Fibroblast of skin of scalp (primary cell): Measurements from ENCODE around the gene SOCS1. TPM values are rescaled to one million over a fixed set of nuclear protein-coding genes. Genes with fewer than 3 reads are reported as not detected.
"Not testable (repeated sequence)": the region's sequence is repeated elsewhere in the genome, so short reads cannot be mapped to it uniquely, and the experiment has no call there.

ENCODE experiments used
- DNase-seq: peaks from one replicate; pipeline ENCODE4 v3.0.0-alpha.2; 2013
- polyA plus RNA-seq, 2 experiments: library from polyadenylated mRNA; unstranded; fragments of 120-200 nt; gene quantifications; one replicate each; pipeline ENCODE4 v1.2.1, GENCODE V29; 2013; ENCODE audit not compliant: insufficient read length in 2 of 2

The SOCS1 gene, protein sequence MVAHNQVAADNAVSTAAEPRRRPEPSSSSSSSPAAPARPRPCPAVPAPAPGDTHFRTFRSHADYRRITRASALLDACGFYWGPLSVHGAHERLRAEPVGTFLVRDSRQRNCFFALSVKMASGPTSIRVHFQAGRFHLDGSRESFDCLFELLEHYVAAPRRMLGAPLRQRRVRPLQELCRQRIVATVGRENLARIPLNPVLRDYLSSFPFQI
- polyA plus RNA-seq (2013, experiment 1 of 2; ENCODE audit: insufficient read length), result 2.4 TPM
- 2.2 TPM for polyA plus RNA-seq (2013, experiment 2 of 2; ENCODE audit: insufficient read length)

DNA sequence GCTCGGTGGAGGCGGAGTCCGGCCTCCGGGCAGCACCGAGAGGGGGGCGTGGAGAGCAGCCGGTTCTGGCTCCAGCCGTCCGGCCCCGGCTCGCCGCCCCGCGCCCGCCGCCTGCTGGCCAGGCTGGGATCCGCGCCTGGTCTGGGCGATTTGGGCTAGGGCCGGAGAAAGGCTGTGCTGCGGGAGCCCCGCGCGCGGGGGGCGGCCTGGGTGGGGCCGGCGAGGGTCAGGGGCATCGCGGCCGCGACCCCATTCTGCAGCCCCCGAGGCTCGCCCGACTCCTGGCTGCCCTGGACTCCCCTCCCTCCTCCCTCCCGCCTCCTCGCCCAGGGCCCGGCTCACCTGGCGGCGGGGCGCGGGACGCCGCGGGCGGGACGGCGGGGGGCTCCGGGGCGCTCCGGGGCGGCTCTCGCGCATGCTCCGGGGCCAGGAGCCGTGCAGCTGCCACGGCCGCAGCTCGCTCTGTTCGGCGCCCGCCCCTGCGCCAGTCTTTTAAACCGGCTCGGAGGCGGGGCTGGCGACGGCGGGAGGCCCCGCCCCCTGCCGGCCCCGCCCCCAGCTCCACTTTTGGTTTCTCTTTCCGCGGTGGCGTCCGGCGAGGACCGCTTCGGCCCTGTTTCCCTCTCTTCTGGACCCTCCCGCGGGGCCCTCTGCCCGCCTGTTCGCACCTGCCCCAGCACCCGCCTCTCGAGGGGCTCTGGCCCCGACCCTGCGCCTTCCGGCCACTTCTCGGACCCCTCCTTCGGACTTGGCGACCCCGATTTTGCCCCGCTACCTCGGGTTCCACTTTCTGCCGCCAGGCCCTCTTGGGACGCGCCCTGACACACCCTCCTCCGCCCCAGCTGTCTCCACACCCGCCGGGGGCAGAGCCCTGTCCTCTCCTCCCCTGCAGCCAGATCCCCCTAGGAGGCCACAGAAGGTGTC is at the start of gene SOCS1:
Gene SOCS1, minus strand, starts transcription at position 468 of the 924 bp plus-strand sequence. CDS start 726 bp downstream, outside the sequence.
- peak; percentile 87 for DNase-seq

DNA sequence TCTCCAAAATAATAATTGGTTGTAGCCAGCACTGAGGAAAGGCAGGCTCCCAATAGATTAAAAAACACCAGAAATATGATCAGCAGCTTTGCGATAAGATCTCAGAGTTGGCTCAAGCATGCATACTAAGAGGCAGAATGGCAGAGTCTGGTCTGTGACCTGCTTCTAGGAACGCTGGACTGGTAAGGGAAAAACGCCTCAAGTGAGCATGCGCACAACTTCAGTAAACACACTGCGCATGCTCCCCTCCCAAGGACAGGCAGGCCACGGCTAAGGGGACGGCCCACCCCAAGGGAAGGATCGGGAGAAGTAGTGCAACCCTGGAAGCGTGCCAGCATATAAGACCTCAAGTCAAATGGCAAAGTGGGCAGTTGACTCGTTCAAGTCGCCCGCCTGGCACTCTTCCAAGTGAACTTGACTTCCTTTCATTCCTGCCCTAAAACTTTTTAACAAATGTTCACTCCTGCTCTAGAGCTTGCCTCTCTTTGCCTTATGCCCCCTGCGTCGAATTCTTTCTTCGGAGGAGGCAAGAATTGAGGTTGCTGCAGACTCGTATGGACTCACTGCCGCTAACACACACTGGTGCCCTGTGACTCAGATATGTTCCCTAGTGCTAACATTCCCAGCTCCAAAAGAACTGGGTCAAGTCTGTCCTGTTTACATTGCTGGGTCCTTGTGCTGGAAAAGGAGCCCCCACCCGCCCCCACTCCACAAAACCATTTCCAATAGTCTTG is 47.6 kb upstream of the SOCS1 start:
- DNase-seq, result no peak

DNA sequence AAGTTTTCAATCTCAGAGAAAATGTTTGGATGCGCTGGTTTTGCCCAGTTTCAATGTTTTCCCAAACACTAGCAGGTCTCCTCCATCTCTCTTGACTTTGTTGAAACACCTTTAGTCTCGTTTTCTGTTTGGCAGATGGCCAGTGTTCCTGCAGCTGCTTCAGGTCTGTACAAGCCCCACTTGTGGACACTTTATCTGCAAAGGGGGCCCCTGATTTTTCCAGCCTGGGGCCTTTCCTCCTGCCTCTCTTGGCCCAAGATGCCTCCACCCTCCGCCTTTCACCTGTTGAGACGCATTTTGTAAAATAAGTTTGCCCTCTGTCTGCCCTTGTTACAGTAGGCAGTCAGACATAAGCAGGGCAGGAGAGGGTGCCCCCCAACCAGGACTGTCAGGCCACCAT is 47.0 kb upstream of the SOCS1 start:
- DNase-seq, result no peak

DNA sequence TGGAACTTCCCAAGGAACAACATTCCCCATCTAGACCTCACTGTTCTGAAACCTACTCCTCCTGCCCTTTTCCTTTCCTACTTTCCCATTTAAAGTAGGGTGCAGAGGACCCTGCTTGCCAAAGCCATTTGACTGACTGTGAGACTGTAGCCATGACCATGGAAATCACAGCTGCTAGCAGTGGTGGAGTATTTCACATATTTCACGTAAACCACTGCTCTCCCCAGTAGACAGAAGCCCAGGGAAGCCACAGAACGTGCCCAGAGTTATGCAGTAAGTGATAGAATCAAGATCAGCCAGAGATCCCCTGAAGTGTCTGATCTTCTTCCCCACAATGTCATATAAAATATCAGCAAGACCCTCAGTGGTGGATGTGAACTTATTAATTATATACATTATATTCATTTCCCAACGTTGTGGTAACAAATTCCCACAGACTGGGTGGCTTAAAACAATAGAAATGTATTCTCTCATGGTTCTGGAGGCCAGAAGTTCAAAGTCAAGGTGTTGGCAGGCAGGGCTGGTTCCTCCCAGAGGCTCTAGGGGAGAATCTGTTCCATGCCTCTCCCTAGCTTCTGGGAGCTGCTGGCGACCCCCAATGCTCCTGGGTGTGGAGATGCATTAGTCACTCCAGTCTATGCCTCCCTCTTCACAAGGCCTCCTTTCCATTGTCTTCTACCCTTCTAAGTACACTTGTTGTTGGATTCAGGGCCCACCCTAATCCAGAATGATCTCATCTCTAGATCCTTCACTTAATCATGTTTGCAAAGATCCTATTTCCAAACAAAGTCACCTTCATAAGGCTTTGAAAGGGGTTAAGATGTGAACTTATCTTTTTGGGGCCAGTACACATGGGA is 45.9 kb upstream of the SOCS1 start:
- no peak for DNase-seq

DNA sequence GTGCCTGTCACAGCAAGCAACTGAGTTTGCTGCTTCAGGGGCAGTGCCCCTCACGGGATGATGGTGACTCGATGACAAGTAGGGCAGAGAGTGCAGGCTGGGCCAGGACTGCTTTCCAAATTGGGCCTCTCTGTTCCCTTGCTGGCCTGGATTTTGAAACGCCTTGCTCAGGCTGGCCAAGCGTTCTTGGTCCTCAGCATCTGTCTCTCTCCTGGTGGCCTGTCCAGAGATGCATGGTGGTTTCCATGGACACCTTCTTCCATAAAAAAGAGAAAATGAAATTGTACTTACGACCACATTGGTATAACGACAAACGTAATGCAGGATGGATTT is 44.5 kb upstream of the SOCS1 start:
- DNase-seq, result no peak

DNA sequence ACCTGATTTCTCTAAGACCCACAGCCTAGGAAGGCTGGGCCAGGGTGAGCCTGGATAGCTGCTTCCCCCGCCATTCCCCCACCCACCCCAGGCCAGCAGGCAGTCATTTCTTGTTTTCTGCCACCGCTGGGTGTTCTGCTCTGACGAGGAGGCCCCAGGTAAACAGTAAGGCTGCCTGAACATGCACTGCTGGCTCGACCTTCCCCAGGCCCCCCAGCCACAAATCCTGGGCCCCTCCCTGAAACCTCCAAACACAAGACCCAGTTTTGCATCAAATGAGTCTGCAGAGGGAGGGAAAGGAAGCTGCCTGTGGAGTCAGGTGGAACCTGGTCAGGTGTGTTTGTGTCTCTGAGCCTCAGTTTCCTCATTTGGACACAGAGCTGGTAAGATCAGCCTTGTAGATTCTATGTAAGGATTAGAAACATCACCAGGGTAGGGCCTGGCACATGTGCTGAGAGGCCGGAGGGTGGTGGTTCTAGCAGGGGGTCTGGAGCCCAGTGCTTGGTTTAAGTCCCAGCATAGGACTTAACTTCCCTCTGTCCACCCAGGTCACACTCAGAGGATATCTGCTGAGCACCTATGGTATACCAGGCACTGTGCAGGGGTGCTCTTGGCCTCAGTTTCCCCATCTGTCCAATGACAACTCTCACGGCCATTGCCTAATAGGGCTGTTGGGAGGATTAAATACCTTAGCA is 44.0 kb upstream of the SOCS1 start:
- DNase-seq, result no peak

DNA sequence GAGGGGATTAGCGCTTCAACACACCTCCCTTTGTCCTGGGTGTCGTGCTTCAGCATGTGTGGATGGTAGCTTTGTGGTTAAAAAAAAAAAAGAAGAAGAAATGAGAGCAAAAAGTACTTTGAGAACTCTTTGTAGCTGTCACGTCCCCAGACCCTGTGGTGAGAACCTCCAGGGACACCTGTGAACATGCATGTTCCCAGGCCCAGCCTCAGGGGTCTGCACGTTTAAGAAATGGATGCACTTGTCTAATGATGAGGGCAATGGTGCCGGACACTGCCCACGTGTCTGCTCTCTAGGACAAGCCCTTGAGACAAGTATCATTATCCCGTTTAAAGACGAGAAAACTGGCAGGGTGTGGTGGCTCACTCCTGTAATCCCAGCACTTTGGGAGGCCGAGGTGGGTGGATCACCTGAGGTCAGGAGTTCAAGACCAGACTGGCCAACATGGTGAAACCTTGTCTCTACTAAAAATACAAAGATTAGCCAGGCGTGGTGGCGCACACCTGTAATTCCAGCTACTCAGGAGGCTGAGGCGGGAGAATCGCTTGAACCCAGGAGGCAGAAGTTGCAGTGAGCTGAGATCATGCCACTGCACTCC is 43.0 kb upstream of the SOCS1 start:
- not testable (repeated sequence) for DNase-seq

DNA sequence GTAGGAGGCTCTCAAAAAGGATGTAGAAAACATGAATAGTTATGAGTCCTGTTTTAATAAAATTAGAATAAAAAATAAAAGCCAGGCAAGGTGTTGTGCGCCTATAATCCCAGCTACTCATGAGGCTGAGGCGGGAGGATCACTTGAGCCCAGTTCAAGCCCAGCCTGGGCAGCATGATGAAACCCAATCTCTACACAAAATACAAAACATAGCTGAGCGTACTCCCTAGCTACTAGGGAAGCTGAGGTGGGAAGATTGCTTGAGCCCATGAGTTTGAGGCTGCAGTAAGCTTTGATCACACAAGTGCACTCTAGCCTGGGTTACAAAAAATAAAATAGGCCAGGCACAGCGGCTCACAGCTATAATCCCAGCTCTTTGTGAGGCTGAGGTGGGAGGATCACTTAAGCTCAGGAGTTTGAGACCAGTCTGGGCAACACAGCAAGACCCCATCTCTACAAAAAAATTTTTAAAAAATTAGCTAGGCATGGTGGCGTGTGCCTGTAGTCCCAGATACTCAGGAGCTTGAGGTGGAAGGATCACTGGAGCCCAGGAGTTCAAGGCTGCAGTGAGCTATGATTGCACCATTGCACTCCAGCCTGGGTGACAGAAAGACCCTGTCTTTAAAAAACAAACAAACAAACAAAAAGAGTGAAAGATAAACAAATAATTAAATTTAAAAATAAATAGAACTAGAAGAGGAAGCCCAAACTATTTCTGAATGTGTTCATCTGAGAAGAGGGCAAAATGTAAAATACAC is 42.3 kb upstream of the SOCS1 start:
- no peak for DNase-seq

DNA sequence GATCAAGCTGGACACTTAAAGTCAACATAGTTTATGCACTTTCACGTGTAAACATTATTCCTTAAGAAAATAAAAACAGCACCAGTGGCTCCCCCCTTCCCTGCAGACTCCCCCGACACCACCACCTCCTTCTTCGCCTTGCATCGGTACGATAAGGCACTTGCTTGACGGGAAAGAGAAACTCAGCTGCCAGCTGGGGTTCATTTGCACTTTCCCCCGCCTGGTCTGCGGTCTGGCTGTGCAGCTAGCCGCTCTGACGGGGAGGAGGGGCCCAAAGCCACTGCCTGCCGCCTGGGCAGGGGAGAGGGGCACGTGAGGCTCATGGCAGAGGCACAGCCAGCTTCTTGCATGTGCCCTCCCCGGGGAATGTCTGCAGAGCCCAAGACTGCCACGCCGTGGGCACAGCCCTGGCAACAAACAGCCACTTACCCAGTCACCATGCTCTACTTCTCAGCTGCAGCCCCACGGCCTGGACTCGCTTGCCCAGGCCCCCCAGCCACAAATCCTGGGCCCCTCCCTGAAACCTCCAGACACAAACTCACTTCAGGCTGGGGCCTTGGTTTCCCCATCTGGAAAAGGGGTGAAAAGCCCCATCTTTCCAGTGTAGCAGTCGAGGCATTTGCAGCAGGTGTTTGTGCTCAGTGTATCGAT is 41.6 kb upstream of the SOCS1 start:
- peak; percentile 62 for DNase-seq

DNA sequence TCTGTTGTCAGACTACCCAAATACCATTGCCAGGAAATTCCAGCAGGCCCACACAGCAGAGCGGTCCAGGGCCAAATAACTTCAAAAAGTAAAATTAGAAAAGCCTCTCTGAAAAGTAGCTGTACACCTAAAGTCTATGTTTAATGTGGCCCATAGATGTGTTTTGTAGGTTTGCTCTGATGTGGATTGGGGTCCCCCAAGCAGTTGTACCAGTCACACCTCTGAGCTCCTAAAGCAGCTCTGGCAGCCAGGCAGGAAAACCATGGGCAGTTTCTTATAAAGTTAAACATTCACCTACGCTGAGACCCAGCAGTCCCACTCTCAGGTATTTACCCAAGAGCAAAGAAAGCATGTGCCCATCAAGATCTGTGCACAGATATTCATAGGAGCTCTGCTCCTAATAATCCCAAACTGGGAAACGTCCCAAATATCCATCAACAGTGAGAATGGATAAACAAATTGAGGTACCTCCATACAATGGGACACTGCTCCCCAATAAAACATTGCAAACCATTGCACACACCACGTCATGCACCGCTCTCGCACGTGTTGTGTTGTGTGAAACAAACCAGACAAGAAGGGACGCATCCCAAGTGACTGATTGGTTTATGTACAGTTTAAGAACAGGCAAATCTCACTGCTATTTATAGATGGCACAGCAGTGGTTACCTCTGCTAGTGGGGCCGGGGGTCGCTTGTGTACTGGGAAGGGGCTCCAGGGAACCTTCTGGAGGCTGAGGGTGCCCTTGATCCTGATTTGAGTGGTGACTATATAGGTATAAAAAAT is 40.9 kb upstream of the SOCS1 start:
- DNase-seq, result no peak

DNA sequence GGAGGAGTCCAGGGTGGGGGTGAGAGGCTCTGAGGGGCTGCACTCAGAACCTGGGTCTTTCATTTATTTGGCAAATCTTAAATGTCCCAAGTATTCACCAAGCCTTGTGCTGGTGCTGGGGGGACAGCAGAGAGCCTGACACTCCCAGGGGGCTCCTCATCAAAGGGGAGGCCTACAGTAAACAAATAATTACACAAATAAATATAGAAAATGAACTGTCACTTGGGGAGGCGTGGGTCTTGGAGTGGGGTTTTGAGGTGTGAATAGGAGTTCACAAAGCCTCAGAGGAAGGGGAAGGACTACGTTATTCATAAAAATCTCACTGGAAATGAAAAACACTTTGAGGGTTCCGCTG is 40.3 kb upstream of the SOCS1 start:
- DNase-seq, result no peak

DNA sequence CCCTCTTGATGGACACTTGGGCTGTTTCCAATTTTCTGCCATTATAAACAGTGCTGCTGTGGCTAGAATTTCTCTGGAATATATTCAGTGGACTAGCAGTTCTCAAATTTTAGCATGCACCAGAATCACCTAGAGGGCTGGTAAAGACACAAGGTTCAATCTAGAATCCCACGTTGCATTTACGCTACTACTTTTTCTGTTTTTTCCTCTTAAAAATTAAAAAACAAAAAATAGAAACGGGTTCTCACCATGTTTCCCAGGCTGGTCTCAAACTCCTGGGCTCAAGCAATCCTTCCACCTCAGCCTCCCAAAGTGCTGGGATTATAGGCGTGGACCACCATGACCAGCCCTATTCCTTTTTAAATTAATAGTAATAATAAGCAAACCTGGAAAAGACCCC is 39.7 kb upstream of the SOCS1 start:
- no peak for DNase-seq

DNA sequence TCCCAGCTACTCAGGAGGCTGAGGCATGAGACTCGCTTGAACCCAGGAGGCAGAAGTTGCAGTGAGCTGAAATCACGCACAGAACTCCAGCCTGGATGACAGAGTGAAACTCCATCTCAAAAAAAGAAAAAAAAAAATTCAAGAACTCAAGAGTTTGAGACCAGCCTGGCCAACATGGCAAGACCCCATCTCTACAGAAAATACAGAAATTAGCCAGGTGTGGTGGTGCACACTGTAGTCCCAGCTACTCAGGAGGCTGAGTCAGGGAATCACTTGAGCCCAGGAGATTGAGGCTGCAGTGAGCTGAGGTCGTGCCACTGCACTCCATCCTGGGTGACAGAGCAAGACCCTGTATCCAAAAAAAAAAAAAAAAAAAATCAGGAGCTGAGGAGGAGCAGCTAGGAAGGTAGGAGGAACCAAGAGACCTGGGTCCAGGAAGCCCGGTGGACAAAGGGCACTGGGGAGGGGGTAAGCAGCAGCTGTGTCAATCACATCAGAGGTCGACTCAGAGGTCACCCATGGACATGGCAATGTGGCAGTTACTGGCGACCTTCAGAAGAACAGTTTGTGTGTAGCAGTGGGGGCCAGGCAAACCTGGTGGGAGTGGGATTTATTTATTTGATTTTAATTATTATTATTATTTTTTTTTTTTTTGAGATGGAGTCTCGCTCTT is 36.2 kb upstream of the SOCS1 start:
- DNase-seq, result no peak

DNA sequence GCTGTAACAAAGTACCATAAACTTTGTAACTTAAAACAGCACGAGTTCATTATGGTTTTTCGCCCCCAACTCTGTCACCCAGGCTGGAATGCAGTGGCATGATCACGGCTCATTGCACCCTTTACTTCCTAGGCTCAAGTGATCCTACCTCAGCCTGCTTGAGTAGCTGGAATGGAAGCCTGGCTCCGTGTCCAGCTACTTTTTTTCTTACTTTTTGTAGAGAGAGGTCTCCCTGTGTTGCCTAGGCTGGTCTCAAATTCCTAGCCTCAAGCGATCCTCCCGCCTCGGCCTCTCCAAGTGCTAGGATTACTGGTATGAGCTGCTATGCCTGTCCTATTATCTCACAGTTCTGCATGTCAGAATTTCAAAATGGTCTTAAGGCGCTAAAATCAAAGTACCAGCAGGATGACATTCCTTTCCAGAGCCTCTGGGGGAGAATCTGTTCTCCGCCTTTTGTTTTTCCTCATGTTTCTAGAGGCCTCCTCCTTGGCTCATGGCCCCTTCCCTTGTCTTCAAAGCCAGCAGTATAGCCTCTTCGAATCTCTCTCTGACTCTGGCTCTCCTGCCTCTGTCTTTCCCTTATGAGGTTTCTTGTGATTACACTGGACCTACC is 35.2 kb upstream of the SOCS1 start:
- DNase-seq, result no peak

DNA sequence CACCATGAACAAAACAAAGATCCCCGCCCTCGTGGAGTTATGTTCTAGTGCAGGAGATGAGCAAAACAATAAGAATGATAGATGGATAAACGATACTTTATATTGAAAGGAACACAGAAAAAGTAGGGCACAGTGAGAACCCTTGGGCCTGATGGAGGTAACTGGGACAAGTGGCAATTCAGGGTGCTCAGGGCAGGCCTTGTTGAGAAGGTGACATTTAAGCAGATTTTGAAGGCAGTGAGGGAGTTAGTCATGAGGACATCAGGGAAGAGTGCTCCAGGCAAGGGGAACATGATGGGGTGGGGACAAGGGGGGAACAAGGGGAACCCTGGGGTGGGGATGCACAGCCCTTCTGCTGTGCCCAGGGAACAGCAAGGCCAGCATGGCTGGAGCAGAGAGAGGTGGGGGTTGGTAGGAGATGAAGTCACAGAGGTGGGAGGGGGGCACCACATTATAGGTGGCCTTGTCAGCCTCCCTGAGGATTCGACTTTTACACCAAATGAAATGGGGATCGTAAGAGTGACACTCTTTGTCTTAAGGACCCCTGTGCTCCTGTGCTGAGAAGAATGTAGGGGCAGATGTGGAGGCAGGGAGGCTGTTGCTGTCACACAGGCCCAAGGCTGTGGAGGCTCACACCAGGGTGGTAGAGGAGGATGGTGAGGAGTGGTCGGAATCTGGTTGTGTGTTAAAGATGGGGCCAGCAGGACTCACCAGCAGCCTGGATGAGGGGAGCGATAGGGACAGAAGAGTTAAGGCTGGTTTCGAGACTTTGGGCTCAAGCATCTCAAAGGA is 34.3 kb upstream of the SOCS1 start:
- no peak for DNase-seq

DNA sequence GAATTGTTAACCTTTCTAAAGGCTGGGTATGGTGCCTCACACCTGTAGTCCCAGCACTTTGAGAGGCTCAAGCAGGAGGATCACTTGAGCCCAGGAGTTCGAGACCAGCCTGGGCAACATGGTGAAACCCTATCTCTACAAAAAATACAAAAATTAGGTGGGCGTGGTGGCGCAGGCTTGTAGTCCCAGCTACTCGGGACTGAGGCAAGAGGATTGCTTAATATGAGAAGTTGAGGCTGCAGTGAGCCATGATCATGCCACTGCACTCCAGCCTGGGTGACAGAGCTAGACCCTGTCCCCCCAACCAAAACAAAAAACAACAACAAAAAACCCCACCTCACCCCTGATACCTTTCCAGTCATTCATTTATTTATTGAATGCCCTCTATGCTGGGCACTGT is 33.7 kb upstream of the SOCS1 start:
- DNase-seq, result not testable (repeated sequence)

DNA sequence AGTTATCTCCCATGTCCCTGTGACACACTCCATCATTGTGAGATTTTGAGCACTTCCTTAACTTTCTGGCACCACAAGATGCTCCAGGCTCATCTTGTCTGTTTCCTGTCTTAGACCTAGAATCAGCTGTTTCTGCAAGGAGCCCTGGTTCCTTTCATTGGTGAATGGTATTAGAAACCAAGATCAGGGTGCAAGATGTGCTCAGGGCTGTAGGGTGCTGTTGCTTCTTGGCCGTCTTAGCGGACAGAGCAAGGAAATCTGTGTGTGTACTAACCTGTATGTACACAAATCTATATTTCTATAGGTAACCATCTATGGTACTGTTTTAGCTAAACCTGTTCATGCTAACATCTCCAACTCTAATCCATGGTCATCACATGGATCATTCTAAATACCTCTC is 33.2 kb upstream of the SOCS1 start:
- no peak for DNase-seq
